Fibroblast of mammary gland (primary cell): ENCODE results near the gene CFAP221.
A peak's percentile ranks its signal among the peaks of the same experiment; 100 is the strongest.

Experiments used
- DNase-seq: peaks from one replicate; pipeline ENCODE4 v3.0.0-alpha.2; 2010; ENCODE audit warnings: low read depth
- H3K4me3 ChIP-seq: 2 replicates; pipeline ENCODE4 v1.5.1; 2011; ENCODE audit warnings: low read depth, mild to moderate bottlenecking, low read length, moderate library complexity; ENCODE audit not compliant: control insufficient read depth
- CTCF ChIP-seq: conservative IDR thresholded peaks from 2 replicates; pipeline ENCODE4 v1.5.1; 2011; ENCODE audit warnings: low read depth, low read length, inconsistent platforms; ENCODE audit not compliant: control insufficient read depth, insufficient read depth

The CFAP221 gene

GRCh38 chr2:119657466-119658145, 113.4 kb downstream of the CFAP221 start:
- DNase-seq = no peak
- H3K4me3 ChIP-seq = no peak overlapping the region
- no peak for TF ChIP-seq CTCF

- DNase-seq = peak; percentile 54
- H3K4me3 ChIP-seq = no peak overlapping the region
- peak; percentile 95 for TF ChIP-seq CTCF
Observed at GRCh38 chr2:119659601-119660342, 115.5 kb downstream of the CFAP221 start.

DNA sequence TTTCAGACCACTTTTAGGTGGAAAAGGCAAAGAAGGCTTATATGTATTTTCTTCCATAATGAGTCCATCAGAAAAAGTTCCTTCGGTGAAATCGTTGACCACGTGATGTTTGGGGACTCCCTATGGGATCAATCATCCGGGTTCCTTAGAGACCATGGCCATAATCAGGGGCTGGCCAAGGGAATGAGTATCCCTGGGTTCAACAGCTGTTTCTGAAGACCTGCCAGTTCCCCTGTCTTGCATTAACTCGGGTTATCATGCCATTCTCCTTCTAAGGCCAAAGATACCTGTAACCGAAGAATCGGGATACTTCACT, 116.1 kb downstream of the CFAP221 start:
- DNase-seq = no peak
- no peak for TF ChIP-seq CTCF
- no peak overlapping the region for H3K4me3 ChIP-seq

DNA sequence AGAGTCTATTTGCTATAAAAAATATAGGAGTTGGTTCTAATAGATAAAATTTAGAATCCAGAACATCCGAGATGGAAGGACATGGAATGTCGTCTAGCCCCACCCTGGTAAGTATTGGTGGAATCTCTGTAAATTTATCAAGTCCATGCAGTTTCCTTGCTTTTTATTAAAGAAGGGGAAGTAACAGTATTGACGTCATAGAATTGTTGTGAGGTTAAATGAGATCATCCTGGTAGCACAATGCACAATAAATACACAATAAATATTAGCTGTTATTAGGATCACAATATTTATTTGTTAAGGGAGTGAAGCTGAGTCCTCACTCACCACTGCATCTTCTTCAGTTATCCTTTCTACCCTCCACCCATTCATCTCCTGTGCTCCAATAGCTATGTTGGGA, 118.0 kb downstream of the CFAP221 start:
- TF ChIP-seq CTCF = no peak
- DNase-seq = no peak

GRCh38 chr2:119668546-119668945, 124.3 kb downstream of the CFAP221 start:
- no peak overlapping the region for H3K4me3 ChIP-seq
- no peak for DNase-seq
- TF ChIP-seq CTCF = no peak

More for the DNA sequence above, 118.0 kb downstream of the CFAP221 start:
- H3K4me3 ChIP-seq = no peak overlapping the region

DNA sequence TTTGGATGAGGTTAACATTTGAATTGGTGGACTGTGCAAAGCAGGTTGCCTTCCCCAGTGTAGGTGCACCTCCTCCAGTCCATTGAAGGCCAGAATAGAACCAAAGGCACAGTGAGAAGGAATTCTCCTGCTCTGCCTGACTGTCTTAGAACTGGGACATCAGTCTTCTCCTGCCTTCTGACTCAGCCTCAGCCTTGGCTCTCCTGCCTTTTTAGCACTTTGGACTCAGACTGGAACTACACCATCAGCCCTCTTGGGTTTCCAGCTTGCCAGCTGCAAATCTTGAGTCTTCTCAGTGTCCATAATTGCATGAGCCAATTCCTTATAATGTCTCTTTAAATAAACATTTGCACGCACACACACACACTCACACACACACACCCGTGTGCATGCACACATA, 126.8 kb downstream of the CFAP221 start:
- DNase-seq = no peak
- TF ChIP-seq CTCF = no peak
- H3K4me3 ChIP-seq = no peak overlapping the region

DNA sequence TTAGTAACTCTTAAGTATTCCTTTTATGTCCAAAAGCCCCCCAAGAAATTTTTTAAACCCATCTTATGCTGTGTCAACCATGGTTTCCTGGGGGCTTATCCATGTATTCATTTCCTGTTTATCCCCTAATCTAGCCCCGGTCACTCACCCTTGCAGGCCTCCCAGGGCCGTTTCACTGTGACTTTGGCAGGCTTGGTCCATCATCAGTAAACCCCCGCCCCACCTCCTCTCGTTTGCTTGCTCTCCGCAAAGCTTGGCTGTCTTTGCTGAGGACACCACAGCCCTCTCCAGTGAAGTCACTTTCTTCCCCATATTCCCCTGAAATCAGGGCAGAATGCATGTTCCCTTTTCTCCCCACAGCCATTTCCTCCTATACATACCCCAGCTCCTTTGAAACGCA, 127.5 kb downstream of the CFAP221 start:
- no peak for TF ChIP-seq CTCF
- no peak for DNase-seq
- no peak overlapping the region for H3K4me3 ChIP-seq
